ENCODE measurements around the gene S100P.
"Not testable (repeated sequence)": the region's sequence is repeated elsewhere in the genome, so short reads cannot be mapped to it uniquely, and the experiment has no call there.

S100P gene

GRCh38 chr4:6724421-6725111 is 30.9 kb downstream of the S100P start:
- no peak for DNase-seq (ENCODE audit: low read depth)

GRCh38 chr4:6725427-6725961 is 31.8 kb downstream of the S100P start:
- not testable (repeated sequence) for DNase-seq (ENCODE audit: low read depth)

- DNase-seq (ENCODE audit: low read depth) = no peak
Observed at GRCh38 chr4:6727081-6727942, 33.6 kb downstream of the S100P start.

DNA sequence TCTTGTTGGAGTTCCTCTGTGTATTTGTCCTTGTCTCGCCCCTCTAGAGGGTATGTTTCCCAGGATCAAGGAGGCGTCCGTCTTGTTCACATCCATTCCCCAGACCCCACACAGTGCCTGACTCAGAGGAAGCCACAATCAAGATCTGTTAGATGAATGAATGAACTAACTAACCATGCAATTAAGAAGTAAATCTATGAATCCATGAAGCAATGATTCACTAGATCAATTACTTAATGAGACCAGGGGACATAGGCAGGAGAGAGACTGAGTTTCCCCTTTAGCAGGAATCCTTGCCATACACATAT is 34.2 kb downstream of the S100P start:
- DNase-seq (ENCODE audit: low read depth) = no peak

GRCh38 chr4:6728320-6729029 is 34.8 kb downstream of the S100P start:
- DNase-seq (ENCODE audit: low read depth) = no peak

- no peak for DNase-seq (ENCODE audit: low read depth)
Observed at GRCh38 chr4:6730603-6731317, 37.1 kb downstream of the S100P start.

DNA sequence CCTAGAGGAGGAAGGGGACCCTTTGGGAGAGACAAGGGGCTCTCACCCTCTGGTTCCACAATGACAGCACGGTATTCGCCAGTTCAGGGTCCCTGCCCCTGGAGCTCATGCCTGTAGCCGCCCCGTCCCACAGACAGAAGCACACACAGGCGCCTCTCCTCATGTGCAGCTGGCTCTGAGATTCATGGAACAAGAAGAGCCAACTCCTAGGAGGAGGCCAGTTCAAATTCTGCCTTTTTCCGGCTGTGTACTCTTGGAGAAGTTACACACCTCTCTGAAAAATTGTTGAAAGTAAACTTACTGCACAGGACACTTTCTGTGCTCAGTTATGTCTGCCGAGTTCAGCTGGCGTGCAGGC is 37.6 kb downstream of the S100P start:
- DNase-seq (ENCODE audit: low read depth) = no peak

DNA sequence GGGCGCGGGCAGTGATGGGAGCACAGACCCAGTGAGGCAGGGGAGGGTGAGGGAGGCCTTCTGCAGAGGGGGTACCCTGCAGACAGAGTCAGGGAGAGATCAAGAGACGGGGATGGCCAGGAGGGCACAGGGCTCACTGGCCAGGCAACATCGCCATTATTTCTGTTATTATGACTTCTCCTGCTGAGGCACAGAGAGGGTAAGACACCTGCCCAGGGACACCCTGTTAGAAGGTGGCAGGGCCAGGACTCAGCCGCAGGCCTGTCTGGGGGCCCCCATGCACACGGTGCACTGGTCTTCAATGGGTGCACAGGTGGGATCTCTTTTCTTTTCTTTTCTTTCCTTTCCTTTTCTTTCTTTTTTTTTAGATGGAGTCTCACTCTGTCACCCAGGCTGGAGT is 38.1 kb downstream of the S100P start:
- DNase-seq (ENCODE audit: low read depth) = no peak

DNA sequence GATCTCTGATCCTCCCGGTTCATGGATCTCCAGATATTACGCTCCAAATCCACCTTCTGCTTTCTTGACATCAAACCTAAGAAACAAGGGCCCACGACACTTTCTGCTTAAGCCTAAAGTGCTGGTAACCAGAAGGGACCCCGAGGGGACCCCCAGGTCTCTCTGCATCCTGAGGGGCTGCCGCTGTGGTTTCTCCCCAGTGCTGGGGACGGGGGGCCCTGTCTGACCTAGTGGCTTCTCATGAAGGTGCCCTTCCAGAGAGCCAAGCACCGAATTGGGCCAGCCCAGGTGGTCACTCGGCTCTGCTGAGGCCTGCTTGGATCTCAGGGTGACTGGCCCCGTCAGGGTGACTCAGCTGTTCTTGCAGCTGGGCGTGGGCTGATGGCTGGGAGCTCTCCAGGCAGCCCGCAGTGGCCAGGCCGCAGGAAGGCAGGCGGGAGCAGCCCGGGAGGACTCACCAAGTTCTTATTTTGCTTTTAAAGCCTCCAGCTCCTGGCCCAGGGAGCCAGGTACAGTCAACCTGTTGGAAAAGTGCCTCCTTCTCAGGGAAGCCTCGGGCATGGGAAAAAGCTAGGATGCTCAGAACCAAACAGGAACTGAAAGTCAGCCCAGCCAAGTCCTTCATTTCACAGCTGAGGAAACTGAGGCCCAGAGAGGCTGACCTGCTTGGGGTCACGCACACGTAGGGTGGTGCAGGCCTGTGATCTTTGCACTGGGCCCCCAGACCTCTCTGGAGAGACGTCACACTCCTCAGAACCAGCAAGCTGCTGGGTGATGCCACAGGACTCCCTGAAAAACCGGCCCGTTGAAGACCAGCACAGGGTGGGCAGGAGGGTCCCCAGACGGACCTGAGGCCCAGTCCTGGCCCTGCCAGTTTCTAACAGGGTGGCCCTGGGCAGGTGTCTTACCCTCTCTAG is 39.0 kb downstream of the S100P start:
- no peak for DNase-seq (ENCODE audit: low read depth)

- no peak for DNase-seq (ENCODE audit: low read depth)
Observed at GRCh38 chr4:6733358-6734164, 39.9 kb downstream of the S100P start.

DNA sequence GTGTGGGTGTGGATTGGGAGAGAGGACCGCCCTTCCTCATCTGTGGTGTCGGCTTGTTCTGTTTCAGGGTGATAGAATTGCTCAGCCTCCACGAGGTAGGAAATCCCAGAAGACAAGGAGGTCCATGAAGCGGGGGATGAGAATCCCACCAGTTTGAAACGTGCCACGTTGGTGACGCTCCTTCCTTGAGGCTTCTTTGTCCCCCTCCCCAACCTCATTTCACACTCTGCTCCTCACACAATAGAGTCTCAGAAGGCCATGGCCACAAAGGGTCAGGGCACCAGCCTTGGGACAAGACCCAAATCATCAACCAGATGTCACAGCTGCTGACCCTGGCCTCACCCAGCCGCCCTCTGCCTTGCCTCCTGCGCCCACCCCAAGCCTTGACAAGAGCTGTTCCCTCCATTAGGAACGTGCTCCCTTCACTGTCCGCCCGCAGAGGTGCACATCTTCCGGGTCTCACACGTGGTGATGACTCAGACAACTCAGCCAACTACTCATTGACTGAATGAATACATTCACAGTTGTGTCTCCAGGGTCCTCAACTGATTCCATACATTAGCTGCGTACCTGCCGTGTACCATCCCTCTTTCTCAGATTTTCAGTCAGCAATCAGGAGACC is 40.6 kb downstream of the S100P start:
- DNase-seq (ENCODE audit: low read depth) = no peak

- DNase-seq (ENCODE audit: low read depth) = no peak
Observed at GRCh38 chr4:6739920-6740319, 46.2 kb downstream of the S100P start.

GRCh38 chr4:6740347-6740746 is 46.7 kb downstream of the S100P start:
- DNase-seq (ENCODE audit: low read depth) = no peak

DNA sequence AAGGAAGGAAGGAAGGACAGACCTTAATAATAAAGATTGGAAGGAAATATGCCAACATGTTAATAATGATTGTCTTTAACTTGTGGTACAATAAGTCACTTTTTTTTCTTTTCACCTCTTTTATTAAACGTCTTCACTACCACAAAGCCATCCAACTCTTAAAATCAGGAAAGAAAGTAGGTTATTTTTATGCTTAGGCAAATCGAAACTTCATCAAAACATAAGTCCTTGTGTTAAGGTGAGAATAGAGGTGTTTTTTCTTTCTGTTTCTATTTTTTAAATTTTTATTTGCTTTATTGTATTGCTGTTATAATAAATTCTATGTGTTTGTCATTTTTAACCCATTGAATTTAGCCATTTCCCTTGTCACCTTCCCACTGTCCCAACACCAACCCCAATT is 48.8 kb downstream of the S100P start:
- DNase-seq (ENCODE audit: low read depth) = no peak

DNA sequence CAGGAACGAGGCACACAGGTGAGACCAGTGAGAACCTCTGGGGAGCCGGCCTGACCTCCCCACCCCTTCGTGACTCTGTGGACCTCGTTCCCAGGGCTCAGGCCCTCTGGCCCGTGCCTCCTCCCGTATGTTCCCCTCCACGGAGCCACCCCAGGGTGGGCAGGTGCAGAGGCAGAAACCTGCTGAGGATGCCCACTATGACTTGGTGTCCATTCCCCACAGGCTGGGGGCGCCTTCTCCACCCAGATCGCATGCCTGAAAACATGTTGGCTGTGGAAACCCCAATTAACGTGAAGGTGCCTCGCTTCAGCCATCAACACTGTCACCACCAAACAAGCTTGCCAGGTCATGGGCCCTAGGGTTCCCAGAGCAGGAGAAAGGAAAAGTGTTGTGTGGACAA is 49.3 kb downstream of the S100P start:
- DNase-seq (ENCODE audit: low read depth) = no peak

Data from HS-27A (cell line).